Hepatocyte (in vitro differentiated cells): Measurements from ENCODE around the gene NKIRAS1. TPM values are rescaled to one million over a fixed set of nuclear protein-coding genes. Genes with fewer than 3 reads are reported as not detected.

ENCODE experiments used
- DNase-seq: peaks from one replicate; pipeline ENCODE4 v3.0.0-alpha.2; 2016; ENCODE audit warnings: low spot score
- H2AFZ ChIP-seq: fragments of 200-600 bp; sonication (generic); 2 replicates; pipeline ENCODE4 v1.6.0; 2016; ENCODE audit warnings: antibody characterized with exemption, mild to moderate bottlenecking
- H3K27ac ChIP-seq: fragments of 200-600 bp; sonication (generic); 2 replicates; pipeline ENCODE4 v1.5.1; 2016; ENCODE audit warnings: mild to moderate bottlenecking
- H3K27me3 ChIP-seq: fragments of 200-600 bp; sonication (generic); 2 replicates; pipeline ENCODE4 v1.6.1; 2016
- H3K36me3 ChIP-seq: fragments of 200-600 bp; sonication (generic); replicated peaks from 2 replicates; pipeline ENCODE4 v1.5.1; 2016; ENCODE audit warnings: low read depth; ENCODE audit not compliant: insufficient read depth
- H3K4me1 ChIP-seq: fragments of 200-600 bp; sonication (generic); 2 replicates; pipeline ENCODE4 v1.5.1; 2016; ENCODE audit warnings: mild to moderate bottlenecking, moderate library complexity; ENCODE audit not compliant: insufficient read depth
- H3K4me2 ChIP-seq: fragments of 200-600 bp; sonication (generic); 2 replicates; pipeline ENCODE4 v1.6.0; 2016
- H3K4me3 ChIP-seq: fragments of 200-600 bp; sonication (generic); 2 replicates; pipeline ENCODE4 v1.5.1; 2016; ENCODE audit warnings: mild to moderate bottlenecking
- H3K79me2 ChIP-seq: fragments of 200-600 bp; sonication (generic); 2 replicates; pipeline ENCODE4 v1.6.0; 2017; ENCODE audit warnings: mild to moderate bottlenecking
- H3K9me2 ChIP-seq: fragments of 200-600 bp; sonication (generic); replicated peaks from 2 replicates; pipeline ENCODE4 v1.6.0; 2017; ENCODE audit warnings: mild to moderate bottlenecking; ENCODE audit not compliant: insufficient read depth
- H3K9me3 ChIP-seq: fragments of 200-600 bp; sonication (generic); 2 replicates; pipeline ENCODE4 v1.5.1; 2016; ENCODE audit warnings: low read depth, mild to moderate bottlenecking
- H4K20me1 ChIP-seq: fragments of 200-600 bp; sonication (generic); 2 replicates; pipeline ENCODE4 v1.6.0; 2016; ENCODE audit warnings: mild to moderate bottlenecking; ENCODE audit not compliant: insufficient read depth, poor library complexity, severe bottlenecking
- EZH2 ChIP-seq: fragments of 200-600 bp; sonication (generic); IDR thresholded peaks from 2 replicates; pipeline ENCODE4 v1.6.1; 2016; ENCODE audit warnings: antibody characterized with exemption, mild to moderate bottlenecking, borderline replicate concordance
- EZH2phosphoT487 ChIP-seq: fragments of 200-600 bp; sonication (generic); IDR thresholded peaks from one replicate; pipeline ENCODE4 v1.6.1; 2018; ENCODE audit warnings: antibody characterized with exemption, mild to moderate bottlenecking, low read depth, moderate library complexity; ENCODE audit not compliant: unreplicated experiment, severe bottlenecking
- WGBS: methylation state at CpG from one replicate; pipeline ENCODE4 v1.1.6; 2016; ENCODE audit warnings: low lambda C conversion rate; ENCODE audit errors: missing lambda C conversion rate; 5-methylcytosine and 5-hydroxymethylcytosine counted together
- polyA plus RNA-seq: library from polyadenylated mRNA; unstranded; fragments of >200 nt; fragmentation: Nextera tagmentation; extraction: Ambion mirVana; gene quantifications from 2 replicates; pipeline ENCODE4 v1.2.1, GENCODE V29; 2016
- total RNA-seq: library from RNA; depleted of rRNA; stranded (reverse); fragments of >200 nt; gene quantifications from 2 replicates; pipeline ENCODE4 v1.2.3, GENCODE V29; 2014
- TF ChIP-seq, protein P1 (sequence below): fragments of 200-600 bp; sonication (generic); IDR thresholded peaks from 2 replicates; pipeline ENCODE4 v1.5.1; 2016; ENCODE audit warnings: antibody characterized with exemption, mild to moderate bottlenecking; ENCODE audit not compliant: poor library complexity

Gene NKIRAS1
- 16.2 and 19.8 TPM in 2 replicates for total RNA-seq
- polyA plus RNA-seq, result 14.8 and 16.9 TPM in 2 replicates

DNA sequence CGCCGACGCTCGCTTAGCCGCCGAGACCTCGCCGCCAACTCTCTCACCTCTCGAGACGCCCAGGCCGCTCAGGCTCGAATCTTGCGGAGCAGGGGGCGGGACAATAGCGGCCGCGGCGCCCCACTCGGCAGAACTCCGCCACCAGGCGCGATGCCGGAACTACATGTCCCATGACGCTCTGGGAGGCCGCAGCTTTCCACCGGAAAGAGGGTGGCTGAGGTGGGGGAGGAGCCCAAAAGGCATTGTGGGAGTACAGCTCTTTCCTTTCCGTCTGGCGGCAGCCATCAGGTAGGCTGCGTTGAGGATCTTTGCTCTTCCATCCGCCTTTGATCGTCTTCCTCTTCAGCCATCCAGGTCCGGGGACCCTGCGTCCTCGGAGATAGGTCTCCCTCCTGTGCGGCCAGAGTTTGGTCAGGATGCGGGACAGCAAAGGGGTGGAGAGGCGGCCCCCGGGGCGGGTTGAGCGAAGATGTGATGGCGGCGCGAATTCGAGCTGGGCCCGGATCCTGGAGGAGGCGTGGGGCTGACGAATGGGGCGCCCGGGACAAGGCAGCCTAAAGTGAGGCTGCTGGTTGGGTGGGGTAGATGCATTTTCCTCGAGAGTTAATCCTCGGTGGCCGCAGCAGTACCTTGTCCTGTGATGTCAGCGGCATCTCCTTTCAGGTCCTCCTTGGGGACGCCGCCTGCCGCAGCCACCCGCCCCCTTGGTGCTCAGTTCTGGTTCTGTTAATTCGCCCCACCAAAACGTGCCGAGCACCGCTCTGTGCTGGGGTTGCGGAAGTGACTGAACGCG, at the start of gene NKIRAS1, which contains the start of gene RPL15:
TSS of gene NKIRAS1 (minus strand) at position 105 of the 793 bp plus-strand sequence. CDS start 6,086 bp downstream, outside the sequence.
TSS of gene RPL15 (plus strand) at position 247 of the 793 bp plus-strand sequence. CDS start 728 bp downstream, outside the sequence.
- Histone ChIP-seq H3K27ac (peak within 1 kb of the TSS; percentile 92), H2AFZ (peak within 1 kb of the TSS; percentile 69), H3K27me3 (no peaks in the 10 kb centered on the region), H4K20me1 (peaks cover 49% of the 10 kb centered on the region), H3K4me3 (peak within 1 kb of the TSS; percentile 65), H3K36me3 (no peaks in the 10 kb centered on the region), H3K4me2 (peak within 1 kb of the TSS; percentile 99), H3K9me3 (no peaks in the 10 kb centered on the region), H3K9me2 (no peaks in the 10 kb centered on the region), H3K79me2 (peaks cover 61% of the 10 kb centered on the region), H3K4me1 (peaks cover 24% of the 10 kb centered on the region)
- WGBS, result under 1% methylated on average over 62 of the region's 64 CpGs
- TF ChIP-seq, protein P1, sequence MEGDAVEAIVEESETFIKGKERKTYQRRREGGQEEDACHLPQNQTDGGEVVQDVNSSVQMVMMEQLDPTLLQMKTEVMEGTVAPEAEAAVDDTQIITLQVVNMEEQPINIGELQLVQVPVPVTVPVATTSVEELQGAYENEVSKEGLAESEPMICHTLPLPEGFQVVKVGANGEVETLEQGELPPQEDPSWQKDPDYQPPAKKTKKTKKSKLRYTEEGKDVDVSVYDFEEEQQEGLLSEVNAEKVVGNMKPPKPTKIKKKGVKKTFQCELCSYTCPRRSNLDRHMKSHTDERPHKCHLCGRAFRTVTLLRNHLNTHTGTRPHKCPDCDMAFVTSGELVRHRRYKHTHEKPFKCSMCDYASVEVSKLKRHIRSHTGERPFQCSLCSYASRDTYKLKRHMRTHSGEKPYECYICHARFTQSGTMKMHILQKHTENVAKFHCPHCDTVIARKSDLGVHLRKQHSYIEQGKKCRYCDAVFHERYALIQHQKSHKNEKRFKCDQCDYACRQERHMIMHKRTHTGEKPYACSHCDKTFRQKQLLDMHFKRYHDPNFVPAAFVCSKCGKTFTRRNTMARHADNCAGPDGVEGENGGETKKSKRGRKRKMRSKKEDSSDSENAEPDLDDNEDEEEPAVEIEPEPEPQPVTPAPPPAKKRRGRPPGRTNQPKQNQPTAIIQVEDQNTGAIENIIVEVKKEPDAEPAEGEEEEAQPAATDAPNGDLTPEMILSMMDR, result peak; percentile 6
- TF ChIP-seq EZH2phosphoT487, result no peak
- peak; percentile 98 for DNase-seq

DNA sequence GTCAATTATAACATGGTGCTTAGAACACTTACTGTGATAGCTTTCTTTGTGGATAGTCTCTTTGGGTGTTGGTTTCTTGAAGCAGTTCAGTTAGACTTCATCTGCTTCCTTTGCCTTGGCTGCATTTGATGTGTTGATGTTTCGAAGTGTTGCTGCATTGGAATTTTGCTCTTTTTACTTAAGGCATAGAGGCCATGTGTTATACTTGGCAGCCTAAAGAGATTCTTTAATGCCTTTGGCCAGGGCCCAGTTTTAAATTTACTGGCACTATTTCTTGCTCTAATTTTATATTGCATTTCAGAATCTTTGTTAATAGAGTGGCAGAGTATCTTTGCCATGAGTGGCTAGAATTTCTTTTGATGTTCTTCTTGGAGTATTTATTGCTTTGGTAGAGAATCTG, 49.5 kb upstream of the NKIRAS1 start:
- Histone ChIP-seq H3K27me3 (no peaks in the 10 kb centered on the region), H3K27ac (no peak overlapping the region), H4K20me1 (no peaks in the 10 kb centered on the region), H2AFZ (no peak overlapping the region), H3K4me3 (no peak overlapping the region), H3K4me1 (no peaks in the 10 kb centered on the region), H3K9me3 (no peaks in the 10 kb centered on the region), H3K9me2 (no peaks in the 10 kb centered on the region), H3K4me2 (no peak overlapping the region), H3K79me2 (no peaks in the 10 kb centered on the region), H3K36me3 (no peaks in the 10 kb centered on the region)
- DNase-seq, result no peak
- 87% methylated on average over 1 of the region's 1 CpG for WGBS
- TF ChIP-seq, protein P1, result no peak
- TF ChIP-seq EZH2phosphoT487, result no peak
- TF ChIP-seq EZH2, result no peak

- no peak for DNase-seq
- Histone ChIP-seq H4K20me1 (no peaks in the 10 kb centered on the region), H2AFZ (no peak overlapping the region), H3K4me1 (no peaks in the 10 kb centered on the region), H3K36me3 (no peaks in the 10 kb centered on the region), H3K27ac (no peak overlapping the region), H3K4me2 (no peak overlapping the region), H3K79me2 (no peaks in the 10 kb centered on the region), H3K9me2 (no peaks in the 10 kb centered on the region), H3K4me3 (no peak overlapping the region), H3K27me3 (no peaks in the 10 kb centered on the region), H3K9me3 (no peaks in the 10 kb centered on the region)
- TF ChIP-seq, protein P1, result no peak
- TF ChIP-seq EZH2 (no peak), EZH2phosphoT487 (no peak)
- WGBS, result 76% methylated on average over 3 of the region's 3 CpGs
Measured at GRCh38 chr3:23964537-23965235, 47.9 kb upstream of the NKIRAS1 start.
